GM21515 (cell line): ENCODE data around the gene PM20D1.
"Not testable (repeated sequence)": the region's sequence is repeated elsewhere in the genome, so short reads cannot be mapped to it uniquely, and the experiment has no call there.

Experiments
- ATAC-seq: cut with Tn5 transposase; IDR thresholded peaks from one replicate; pipeline ENCODE4 v1.9.1; 2021; ENCODE audit not compliant: unreplicated experiment

PM20D1 gene

DNA sequence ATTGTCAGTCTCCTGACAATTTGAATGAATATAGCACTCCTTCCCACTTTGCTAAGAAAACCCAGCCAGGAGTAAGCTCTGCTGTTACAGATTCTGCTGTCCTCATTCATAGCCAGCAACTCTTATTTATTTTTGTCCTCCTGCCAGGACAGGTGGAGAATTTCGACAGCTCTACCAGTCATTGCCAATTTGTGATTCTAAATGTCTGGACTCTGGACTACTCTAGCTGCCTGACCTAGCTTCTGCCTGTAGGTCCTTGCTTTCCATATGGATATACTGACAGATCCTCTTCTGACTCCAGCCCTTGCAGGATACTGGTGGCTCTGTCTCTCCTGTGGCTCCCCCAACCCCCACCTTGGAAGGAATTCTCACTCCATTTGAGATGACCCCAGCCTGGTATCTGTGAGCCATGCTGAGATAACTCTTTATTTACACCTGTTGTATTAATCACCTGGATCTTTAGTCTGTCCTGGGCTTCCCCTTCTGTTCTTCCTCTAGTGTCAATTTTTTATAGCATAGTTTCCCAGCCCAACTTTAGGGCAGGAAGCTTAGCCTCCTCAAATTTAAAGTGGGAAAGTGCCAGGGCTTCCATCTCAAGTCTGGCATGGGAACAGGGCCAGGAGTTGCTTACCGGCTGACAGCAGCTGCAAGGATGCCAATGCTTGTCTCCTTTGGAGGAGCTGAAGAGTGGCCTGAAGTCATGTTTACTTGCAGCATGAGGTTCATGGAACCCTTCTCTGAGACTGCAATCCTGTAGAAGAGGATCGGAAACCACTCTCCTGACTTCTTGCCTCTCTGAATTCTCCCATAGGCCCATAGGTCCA, 6.7 kb downstream of the PM20D1 start:
- no peak for ATAC-seq

DNA sequence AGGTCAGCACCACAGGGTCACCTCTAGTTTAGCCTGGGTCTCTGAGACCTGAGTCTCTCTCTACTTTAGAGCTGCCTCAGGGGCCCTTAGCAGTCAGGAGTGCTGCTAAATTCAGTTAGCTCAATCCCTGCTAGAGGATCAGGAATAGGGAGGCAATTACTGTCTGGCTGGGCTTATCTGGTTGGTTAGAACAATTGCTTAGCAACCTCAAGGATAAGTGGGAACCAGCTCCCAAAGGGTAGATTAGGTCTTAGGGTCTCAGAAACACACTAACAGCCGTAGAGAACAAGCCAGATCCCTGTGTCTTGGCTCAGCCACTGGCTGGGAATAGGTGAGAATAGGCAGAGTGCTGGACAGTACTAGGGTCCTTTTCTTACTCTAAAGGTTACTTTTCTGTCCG, 7.7 kb downstream of the PM20D1 start:
- ATAC-seq = no peak

DNA sequence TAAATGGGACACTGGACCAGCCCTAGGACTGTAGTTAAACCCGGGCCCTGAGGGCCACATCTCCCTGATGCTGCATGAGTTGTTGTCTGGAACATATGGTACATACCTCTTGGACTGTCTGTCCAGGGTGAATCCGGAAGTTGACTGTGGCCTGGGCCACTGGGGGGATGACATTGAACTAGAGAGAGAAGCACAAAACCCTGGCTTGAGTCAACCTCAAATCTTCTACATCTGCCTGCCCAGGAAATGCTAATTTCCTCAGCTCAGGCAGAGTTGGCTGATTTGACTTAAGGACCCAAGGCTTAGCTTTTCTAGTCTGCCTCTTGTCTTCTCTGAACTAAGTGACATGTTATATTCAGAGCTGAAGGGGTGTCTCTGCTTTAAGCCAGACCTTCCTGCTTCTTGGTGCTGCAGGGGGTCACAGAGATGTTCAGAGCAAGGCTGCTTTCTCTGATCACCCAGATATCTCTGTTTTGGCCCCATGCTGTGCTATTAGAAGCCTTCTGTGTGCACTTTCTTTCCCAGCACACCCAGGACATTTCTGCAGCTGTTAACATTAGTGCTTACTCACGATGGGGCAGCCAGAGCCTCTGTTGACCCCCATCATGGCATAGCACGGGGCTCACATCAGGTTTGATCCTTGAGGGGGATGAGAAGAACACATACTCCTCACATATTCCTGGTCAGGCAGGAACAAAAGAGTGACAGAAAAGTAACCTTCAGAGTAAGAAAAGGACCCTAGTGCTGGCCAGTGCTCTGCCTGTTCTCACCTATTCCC, 9.6 kb downstream of the PM20D1 start:
- no peak for ATAC-seq

DNA sequence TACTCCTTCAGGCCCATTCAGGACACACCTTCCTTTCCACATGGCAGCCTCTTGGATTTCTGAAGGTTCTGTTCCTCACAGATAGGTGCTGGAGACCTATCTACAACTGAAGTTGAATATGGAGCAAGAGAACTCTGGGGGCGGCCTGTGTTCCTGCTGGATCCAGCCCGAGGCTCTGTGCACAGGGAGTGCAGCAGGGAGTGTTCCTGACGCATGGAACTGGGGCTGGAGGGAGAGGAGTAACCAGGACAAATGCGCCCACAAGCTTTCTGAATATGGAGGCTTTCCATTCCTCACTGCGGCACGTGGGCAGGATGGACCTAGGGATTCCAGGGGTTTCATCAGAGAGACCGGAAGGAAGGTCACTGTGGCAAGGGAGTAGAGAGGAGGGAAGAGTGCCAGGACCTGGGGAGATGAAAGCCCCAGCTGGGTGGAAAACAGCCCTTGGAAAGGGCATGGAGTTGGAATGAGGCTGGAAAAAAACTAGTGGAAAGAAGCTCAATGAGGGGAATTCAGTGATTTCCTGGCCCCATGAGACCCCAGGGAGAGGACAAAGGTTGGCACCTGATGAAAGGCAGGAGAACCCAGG, 12.5 kb downstream of the PM20D1 start:
- no peak for ATAC-seq

DNA sequence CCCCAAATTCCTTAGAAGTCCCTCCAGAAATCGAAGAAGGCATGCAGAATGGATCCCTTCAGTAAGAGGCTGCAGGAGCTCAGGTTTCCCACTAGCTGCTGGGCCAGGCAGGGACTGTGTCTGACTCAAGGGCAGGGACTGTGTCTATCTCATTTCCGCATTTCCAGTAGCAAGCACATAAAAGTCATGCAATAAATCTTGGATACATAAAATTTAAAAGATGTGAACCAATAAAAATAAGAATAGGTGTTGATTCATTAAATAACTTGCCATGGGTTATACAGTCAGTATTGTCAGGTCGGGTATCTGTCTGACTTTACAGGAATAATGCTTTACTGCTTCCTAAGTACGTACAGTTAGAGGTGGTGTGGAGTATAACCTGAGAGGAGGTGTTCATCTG, 15.2 kb downstream of the PM20D1 start:
- ATAC-seq = no peak

DNA sequence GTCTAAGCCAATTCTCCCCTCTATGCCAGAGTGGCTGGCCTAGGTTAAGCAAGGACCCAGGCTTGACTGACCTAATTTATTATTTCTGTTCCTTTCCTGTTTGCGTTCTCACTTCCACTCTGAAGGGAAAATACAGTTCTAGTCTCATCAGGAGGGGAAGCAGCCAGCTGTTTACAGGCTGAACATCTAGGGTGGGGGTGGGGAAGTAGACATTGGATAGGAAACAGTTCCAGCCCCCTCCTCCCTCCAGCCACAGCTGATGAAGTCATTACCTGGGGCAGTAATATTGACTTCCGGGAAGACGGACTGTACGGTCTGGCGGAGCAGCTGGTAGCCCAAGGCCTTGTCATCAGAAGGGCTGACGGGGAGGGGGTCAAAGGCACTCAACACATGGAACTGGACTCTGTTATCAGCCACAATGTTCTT, 17.6 kb downstream of the PM20D1 start:
- no peak for ATAC-seq

DNA sequence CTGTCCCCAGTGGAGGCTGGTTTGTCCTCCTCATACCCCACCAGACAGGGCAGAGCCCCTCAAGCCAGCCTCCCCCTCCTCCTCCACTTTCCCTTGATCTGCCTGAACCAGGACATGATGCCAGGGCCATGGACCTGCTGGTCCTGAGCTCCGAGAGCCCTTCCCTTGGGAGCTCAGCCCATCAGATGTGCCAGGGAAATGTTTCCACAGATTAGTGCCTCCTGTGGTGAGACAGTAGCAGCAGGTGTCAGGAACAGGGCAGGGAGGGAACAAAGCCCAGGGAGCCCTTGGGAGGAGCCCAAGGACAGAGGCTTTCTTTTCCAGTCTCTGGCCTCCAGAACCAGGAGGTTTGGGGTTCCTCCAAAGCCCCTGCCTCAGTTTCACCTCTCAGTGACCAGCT, 22.3 kb downstream of the PM20D1 start:
- ATAC-seq = no peak

DNA sequence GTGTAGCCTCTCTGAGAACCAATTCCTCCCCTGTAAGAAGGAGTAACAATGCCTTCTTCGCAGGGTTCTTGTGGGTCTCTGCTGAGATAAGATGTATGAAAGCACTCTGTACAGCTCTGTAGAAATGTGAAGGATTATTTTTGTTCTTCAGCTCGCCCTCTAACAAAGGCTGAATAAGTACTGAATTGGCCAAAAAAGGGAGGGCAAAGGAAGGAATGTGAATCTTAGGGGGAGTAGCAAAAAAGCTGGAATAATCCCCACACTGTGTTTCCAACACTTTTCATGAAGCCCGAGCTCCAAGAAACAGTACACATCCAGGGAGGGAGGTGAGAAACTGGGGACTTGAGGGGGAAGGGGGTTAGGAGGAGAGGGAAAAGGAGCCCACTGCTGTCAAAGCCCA, 22.9 kb downstream of the PM20D1 start:
- ATAC-seq = no peak

DNA sequence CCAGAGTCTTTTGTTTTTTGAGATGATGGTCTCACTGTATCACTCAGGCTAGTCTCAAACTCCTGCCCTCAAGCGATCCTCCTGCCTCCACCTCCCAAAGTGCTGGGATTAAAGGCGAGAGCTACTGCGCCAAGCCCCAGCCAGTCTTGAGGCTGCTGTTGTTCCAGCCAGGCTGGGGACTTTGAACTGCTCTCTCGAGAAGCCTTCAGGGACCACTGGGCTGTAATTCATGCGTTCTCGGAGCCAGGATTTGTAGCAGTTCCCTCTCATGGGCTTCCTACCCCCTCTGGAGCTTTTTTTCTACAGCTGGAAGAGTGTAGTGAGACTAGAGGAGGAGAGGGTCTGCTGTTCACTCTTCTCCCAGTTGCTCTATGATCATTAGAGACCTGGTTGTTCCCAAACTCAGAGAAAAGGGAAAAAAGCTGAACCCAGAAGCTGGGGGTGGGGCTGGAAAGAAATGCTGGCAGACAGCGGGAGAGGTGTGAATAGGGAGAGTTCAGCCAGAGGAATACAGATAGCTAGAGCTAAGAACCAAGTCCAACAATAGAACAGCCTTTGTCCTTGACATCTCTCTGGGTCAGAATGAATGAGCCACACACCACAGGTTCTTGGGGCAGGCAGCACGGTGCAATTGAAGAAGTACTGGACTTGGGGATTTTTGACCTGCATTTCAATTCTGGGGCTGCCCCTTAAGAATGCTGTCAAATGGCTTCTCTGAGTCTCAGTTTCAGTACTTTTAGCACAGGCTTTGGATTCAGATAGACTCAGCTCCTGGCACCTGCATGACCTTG, 23.7 kb downstream of the PM20D1 start:
- no peak for ATAC-seq

DNA sequence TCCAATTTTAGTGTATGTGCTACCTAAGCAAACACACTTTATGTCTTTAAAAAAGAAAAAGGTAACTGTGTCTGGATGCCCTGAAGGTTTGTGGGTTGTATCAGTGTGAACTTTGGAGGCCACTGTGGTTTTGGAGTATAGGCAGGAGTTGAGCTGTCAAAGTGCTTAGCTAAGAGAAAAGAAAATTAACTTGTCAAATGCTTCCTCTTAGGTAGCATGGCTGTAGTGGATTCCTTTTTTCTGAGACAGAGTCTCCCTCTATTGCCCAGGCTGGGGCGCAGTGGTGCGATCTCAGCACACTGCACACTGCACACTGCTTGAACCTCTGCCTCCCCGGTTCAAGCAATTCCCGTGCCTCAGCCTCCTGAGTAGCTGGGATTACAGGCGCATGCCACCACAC, 25.8 kb downstream of the PM20D1 start:
- no peak for ATAC-seq

DNA sequence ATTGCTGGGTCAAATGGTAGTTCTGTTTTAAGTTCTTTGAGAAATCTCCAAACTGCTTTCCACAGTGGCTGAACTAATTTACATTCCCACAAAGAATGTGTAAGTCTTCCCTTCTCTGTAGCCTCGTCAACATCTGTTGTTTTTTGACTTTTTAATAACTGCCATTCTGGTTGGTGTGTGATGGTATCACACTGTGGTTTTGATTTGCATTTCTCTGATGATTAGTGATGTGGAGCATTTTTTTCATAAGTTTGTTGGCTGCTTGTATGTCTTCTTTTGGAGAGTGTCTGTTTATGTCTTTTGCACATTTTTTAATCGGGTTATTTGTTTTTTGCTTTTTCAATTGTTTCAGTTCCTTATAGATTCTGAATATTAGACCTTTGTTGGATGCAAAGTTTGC, 26.7 kb downstream of the PM20D1 start:
- ATAC-seq = not testable (repeated sequence)

DNA sequence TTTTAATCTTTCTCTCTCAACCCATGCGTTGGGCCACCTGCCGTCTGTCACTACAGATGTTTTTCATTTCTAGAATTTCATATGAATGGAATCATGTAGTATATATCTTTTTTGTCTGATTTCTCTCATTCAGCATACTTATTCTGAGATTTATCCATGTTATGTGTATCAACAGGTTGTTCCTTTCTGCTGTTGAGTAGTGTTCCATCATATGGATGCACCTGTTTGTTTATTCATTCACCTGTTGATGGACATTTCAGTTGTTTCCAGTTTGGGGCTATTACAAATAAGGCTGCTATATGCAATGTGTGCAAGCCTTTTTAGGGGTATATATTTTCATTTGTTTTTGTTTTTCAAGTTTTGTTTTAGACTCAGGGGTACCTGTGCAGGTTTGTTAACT, 27.5 kb downstream of the PM20D1 start:
- no peak for ATAC-seq

DNA sequence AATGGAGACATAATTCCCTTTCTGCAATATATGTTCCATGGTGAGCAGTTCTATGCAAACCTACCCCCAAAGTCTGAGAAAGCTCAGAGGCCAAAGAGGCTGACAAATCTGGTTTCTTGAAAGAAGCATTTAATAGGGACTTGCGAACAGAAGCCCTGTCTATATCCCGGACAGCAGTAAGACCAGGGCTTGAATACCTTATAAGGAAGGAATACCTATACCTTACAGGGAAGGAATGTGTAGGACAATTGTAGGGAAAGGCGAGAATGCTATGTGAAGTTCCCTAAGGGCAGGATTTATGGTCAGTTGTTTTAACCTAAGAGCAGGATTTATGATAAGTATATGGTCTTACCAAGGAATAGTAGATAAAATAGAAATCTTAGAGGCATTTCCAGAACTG, 31.9 kb downstream of the PM20D1 start:
- ATAC-seq = no peak

DNA sequence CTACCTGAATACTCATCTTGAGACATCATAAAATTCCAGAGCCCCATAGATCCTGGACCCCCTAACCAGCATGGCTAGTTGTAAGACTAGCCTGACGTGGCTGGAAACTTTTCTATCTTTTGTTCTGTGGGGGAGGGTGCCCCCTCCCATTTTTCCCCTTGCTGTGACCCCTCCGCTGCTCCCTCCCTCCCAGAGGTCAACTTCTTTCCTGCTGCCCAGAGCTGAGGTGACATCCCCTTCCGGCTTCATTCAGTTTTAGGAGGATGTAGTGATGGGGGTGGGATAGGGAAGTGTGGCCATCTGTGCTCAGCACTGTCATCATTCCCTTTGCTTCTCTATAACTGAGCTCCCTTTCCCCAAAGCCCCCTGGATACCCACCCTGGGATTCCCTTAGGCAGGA, 32.6 kb downstream of the PM20D1 start:
- ATAC-seq = no peak

DNA sequence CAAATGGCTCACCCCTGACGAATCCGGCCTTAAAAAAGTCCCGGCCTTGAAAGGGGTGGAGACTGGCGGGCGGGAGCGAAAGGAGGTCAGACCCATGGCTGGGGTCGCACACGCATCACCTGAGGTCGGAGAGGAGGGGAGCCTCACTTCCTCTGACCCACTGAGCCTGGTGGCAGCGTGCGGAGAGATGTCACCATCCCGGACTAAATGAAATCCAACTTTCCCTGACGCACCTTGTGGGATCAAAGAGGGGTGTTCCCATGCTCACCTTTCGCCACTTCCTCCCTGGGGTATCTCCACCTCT, 36.2 kb downstream of the PM20D1 start:
- ATAC-seq = no peak

DNA sequence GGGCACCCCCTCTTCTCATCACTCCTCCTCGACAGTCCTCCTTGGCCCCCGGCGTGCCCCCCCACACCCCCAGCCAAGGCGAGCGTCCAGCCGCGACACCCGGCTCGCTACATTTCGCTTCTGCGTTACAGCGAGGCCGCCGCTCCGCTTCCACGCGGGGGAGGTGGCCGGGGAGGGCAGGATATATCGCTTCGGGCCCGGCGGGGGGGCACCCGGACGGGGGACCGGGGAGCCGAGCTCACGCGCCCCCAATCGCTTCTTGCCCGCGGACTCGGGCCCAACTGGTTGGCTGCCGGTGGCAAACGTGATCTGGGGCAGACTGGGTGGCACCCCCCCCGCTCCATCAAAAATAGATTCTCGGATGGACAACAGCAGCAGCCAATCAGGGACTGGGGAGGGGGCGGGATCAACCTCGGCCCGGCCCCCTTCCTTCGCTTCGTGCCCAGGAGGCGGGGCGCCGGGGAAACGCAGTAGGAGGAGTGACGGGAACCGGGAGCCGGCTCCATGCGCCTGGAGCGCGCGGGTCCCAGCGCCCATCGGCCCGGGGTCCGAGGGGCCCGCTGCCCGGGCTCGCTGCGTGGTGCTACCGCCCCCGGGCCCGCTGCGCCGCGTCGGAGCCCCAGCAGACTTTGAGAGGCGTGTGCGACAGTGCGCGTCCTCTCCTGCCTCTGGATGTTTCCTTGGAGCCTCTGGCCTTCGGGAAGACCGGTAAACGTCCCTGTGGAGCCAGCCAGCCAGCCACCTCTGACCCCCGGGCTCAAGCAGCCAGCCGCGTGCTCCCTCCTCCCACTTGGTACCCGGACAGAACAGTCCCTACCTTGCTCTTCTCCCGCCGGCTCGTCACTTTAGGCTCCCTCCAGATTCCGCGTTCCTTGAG, 36.8 kb downstream of the PM20D1 start, which contains the start of gene SLC41A1:
SLC41A1 (minus strand) TSS at position 321 of the 877 bp plus-strand sequence. CDS start 2,757 bp downstream, outside the sequence.
- ATAC-seq = peak; percentile 89

DNA sequence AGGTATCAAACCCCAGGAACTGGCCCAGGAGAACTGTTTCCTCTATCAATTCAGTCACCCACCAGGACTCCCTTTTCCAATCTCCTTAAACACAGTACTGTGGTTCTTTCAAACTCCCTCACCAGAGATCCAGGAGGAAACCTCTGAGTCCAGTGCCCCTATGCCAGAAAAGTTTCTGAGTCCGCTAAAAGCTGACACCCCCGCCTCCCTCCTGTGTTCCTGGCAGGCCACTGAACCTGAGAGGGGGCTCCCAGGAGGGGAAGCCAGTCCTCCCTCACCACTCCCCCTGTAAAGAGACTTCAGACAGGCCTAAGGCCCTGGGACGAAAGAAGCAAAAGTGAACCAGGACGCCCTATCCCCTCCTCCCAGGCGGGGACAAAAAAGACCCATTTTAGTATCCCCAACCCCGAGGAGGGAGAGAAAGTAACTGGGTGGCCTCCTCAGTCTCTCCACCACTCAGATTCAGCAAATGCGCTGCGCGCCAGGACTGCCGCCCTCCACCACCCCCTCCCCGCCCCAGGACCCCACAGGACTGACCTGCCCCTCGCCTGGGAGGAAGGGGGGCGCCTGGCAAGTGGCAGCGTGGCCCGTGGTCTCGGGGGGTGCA, 37.6 kb downstream of the PM20D1 start:
- no peak for ATAC-seq

DNA sequence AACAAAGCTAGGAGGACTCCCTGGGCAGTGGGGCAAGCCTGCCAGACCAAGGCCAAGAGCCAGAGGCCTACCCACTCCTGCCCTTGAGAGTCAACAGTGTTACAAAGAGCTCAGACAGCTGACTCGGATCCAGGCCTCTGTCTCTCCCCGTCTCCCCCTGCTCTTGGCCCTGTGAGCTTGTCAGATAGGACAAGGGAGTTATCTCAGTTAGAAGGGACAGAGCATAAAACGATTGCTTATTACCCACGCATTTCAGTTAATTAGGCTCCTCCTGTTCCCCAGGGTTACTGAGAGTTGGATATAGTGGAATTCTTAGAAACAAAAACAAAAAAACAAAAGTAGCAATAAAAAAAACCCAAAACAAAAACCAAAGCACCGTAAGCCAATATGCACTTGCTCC, 38.3 kb downstream of the PM20D1 start:
- no peak for ATAC-seq

DNA sequence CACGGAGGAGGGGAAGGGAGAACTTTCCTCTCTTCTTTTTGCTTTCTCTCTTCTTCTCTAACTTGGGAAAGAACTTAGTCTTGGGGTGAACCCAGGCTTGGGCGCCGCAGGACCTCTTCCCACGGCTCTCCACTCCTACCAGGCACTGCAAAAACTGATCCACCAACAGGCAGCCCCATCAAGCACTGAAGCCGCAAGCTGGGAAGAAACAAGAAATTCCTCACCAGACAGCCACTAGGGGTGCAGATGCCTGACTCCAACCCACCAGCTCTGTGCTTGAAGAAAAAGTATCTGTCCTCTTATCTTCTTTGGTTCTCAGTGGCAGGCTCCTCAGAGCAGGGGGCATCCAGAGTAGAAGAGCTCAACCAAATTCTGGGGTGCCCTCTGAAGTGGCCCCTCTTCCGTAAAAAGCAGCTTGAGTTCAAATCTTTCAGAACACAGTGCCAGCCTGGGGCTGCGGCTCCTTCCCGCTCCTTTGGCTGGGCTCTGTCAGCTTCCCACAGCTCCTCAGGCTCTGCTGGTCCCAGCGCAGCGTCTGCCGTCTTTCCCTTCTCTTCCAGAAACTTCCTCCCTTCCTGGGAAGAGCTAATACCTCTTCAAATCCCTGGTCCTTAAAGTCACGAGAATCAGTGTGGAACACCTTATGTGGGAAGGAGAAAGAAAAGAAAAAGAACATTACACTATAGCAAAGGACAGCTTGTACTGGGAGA, 39.3 kb downstream of the PM20D1 start:
- no peak for ATAC-seq
